ENCODE data around the gene SMCR8.
"Not testable (repeated sequence)": the region's sequence is repeated elsewhere in the genome, so short reads cannot be mapped to it uniquely, and the experiment has no call there.

The SMCR8 gene

DNA sequence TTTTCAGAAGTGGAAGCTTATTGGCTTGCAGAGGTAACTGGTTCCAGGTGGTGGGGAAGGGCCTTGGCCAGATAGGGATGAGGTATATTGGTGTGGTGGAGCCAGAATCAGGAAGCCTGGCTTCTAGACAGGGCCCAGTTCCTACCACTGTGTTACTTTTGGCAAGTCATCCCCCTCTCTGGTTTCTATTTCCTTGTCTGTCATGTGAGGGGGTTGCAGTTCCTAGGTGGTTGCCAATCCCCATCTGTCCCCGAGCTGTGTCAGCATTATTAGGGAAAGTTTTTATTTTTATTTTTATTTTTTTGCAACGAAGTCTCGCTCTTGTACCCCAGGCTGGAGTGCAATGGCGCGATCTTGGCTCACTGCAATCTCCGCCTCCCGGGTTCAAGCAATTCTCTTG lies 3.0 kb downstream of the SMCR8 start:
- no peak for DNase-seq

DNA sequence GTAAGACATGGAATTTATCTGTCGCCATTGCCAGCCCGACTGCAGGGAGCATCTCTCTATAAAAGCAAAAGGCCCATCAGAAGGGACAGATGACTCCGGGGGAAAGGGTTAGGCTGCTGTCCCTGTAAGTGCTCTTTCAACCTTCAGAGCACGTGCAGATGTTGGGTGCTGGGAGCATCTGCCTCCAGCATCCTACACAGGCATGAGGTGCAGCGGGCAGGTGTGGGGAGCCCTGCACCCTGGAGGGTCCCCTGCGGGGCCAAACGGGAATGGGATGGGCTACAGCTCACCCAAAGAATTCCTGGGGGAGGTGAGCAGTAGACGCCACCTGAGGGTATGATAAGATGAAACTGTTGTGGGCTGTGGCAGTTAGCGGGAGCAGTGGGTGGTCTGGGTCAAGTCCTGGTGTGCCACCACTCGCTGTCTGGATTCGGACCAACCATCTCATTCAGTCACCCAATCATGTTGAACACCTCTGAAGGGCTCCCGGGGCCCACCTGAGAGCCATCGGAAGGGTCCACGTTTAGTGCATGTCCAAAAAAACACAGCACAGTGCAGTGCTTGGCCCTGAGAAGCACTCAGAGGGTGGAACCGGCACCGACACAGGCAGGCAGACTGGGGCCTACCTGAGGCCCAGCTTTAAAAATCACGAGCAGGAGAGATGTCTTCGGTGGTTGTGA lies 3.8 kb downstream of the SMCR8 start:
- no peak for DNase-seq

DNA sequence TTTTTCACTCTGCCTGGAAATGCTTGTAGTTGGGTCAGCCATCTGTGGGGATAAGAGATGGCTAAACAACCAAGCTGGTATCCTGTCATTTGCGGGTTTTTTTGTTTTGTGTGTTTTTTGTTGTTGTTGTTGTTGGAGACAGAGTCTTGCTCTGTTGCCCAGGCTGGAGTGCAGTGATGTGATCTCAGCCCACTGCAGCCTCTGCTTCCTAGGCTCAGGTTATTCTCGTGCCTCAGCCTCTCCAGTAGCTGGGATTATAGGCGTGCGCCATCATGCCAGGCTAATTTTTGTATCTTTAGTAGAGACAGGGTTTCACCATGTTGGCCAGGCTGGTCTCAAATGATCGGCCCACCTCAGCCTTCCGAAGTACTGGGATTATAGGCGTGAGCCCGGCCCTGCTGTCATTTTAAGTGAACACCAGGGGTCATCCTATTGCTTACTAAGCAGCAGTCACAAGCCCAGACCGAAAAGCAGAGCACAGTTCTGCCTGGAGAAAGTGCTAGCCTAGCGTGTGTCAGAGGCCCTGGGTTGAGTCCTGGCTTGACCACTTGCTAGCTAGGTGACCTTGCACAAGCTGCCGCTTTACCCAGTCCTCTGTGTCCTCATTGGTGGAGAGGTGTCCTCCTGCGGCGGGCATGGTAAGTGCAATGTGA lies 4.6 kb downstream of the SMCR8 start:
- DNase-seq = no peak

DNA sequence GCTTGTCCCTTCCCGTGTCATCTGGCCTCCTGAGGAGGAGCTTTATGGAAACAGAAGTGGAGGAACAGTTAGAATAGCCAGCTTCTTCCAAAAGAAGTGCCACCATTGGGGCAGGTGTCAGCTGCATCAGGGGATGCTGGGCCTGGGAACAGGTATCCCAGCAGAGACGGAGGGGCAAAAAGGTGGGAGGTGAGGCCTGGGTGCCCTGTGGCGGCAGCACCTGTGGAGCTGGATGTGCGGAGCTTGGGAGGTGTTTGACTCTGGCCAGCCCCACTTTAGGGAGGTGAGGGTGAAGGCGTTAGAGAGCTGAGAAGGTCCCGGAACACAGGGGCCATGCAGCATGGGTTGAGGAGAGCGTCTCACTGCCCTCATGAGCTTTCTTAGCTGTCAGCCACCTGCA lies 5.2 kb downstream of the SMCR8 start:
- no peak for DNase-seq

DNA sequence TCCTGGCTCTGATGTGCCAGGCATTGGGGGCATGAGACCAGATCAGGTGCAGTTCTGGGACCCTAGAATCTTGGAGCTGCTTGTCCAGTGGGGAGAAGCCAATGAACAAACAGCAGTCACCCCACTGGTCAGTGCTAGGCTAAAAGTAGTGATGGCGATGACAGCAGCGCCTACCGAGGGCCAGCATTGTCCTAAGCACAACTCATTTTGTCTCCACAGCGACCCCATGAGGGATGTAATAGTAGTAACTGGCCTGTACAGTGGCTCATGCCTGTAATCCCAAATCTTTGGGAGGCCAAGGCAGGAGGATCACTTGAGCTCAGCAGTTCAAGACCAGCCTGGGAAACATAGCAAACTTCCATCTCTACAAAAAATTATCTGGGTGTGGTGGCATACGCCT lies 6.2 kb downstream of the SMCR8 start:
- no peak for DNase-seq

DNA sequence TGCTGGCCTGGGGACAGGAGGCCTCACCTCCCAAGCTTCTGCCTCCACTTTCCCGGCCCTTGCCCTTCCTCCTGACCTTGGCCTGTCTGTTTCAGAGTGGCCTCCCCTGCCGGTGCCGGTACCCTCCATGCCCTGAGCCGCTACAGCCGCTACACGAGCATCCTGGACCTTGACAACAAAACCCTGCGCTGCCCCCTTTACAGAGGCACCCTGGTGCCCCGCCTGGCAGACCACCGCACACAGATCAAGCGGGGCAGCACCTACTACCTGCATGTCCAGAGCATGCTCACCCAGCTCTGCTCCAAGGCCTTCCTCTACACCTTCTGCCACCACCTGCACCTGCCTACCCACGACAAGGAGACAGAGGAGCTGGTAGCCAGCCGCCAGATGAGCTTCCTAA lies 7.4 kb downstream of the SMCR8 start:
- no peak for DNase-seq

DNA sequence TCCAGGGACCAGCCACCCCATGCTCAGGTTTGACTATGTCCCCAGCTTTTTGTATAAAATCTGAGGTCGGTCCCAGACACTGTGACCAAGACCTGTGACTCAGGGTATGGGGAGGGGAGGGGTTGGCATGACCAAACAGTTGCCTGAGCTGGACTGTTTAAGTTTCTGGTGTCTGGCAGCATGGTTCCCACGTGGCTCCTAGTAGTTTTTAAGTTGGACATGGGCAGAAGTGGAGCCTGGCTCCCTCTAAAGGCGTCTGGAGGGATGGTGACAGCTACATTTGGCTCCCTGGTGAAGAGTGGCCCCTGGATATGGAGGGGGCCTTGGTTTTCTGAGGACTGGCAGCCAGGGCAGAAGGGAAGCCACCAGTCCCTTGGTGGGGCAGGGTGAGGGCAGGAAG lies 7.9 kb downstream of the SMCR8 start:
- no peak for DNase-seq

DNA sequence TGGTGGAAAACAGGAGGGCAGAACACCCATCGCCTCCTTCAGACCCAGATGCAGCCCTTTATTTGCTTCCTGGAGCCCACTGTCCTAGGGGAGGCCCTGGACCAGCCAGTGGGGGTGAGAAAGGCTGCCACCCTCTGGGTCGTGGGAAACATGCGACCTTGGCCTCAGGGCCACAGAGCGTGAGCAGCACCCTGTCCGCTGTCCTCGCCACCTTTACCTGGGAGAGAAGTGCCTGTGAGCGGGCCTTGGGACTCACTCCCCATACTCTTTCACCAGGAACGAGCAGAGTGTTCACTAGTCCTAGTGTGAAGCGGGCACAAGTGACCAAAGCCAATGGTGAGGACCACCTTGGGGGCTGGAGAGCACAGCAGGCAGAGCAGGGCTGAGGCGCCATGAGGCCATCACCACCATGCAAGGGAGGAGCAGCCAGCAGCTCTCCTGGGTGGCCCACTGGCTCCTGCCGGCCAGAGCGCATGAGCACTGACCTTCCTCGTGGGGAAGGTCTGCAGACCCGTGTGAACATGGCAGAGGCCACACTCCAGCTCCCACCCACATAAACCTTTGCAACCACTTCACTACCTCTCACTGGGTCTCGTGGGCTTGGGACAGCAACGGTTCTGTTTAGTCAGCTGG lies 8.5 kb downstream of the SMCR8 start:
- DNase-seq = no peak

DNA sequence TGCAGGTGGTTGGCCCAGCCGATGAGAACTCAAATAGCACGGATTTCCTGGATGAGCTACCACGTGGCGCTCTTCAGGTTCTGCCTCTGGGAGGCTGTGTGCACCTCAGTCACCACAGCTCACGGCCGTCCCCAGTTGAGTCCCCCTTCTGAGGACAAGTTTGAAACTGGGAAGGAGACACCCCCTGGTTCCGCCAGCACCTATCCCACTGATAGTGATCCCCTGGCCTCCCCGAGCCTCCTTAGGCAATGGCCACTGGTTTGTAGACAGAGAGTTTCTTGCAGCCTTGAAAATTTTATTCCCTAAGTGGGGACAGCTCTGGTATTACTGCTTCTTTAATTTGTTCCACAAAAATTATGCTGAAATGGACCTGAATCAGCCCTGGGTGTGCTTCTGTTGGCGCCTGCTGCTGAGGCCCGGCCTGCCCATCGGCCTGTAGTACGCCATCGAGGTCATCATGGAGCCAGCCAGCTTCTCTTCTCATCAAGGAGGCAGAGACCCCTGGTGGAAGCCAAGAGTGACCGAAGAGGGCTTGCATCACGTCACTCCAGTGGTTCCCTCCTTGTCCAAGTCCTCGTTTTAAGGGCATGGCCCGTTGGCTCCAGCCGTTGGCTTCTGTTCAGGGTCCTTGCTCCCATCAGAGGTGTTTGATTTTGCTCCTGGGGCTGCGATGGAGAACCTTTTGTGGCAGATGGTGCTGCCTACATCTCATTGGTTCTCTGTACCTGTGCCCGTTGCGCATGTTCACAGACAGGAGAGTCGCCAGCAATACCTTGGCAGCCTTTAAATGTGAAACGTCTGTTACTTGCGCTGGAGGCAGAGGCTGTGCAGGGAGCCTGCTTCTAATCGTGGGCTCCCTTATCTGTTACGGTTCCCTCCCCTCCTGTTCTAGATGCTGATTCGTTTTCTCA lies 9.3 kb downstream of the SMCR8 start:
- DNase-seq = no peak

DNA sequence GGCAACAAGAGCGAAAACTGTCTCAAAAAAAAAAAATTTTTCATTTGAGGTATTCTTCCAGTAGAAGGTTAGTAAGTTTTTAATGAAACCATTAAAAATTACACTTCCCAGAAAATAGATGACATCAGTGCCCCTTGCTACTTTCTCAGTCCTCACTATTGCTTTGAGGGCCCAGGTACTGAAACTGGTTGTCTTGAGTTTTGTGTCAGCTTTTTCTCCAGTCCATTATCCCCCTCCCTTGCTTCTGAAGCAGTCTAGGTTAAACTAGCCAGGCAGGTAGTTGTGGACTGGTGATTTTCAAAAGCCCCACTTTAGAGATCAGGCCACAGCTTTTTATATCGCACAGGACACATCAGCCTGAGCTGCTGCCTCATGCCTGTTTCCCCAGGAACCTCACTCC lies 10.9 kb downstream of the SMCR8 start:
- DNase-seq = no peak

DNA sequence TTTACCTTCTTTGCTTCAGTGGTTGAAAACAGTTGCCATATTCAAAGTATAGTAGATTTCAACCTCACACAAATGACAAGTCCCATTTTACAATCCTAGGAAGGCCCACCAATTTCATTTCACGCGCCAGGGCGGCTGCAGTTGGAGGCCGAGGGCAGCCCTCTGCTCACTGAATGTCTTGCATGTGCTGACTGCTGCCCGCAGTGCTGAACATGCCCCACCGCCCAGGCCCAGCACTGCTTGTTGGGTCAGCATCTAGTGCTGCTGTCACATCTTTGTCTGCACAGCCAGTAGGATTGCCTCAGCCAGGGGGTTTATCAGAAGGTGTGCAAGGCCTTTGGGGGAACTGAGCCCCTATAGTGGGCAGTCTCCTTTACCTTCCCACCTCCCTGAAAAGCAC lies 11.5 kb downstream of the SMCR8 start:
- DNase-seq = no peak

DNA sequence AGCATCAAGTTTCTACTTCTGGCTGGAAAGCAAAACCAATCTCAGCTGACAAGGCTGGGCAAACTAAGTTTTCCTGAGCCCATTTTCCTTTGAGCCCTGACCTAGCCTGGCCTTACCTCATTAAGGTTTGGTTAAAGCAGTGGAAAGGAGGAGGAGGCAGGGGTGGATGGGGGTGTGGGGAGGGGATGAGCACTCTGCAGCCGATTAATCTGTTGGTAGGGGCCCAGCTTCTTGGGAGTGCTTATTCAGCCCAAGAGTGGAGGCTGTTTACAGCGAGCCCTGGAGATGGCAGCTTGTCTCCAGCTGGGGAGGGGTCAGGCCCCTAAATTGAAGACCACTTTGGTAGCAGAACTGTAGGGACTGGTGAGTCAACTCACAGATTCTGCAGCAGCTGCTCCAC lies 12.0 kb downstream of the SMCR8 start:
- DNase-seq = no peak

DNA sequence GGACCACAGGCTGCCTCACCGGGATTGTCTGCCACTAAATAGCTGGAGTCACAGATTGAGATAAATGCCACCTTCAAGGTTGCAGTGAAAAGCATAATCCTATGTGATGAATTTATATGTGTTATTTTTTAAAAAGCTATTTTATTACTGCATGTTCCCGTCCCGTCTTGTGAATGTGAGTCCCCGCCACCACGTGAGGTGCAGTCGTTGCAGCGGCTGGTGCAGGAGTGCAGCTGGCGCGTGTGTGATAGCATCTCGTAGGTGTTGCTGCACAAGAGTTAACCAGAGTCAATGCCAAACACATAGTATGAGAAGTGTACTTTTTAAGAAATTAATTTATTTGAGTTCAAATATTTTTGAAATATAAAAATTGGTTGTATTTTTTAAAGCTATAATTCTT lies 12.5 kb downstream of the SMCR8 start:
- no peak for DNase-seq

DNA sequence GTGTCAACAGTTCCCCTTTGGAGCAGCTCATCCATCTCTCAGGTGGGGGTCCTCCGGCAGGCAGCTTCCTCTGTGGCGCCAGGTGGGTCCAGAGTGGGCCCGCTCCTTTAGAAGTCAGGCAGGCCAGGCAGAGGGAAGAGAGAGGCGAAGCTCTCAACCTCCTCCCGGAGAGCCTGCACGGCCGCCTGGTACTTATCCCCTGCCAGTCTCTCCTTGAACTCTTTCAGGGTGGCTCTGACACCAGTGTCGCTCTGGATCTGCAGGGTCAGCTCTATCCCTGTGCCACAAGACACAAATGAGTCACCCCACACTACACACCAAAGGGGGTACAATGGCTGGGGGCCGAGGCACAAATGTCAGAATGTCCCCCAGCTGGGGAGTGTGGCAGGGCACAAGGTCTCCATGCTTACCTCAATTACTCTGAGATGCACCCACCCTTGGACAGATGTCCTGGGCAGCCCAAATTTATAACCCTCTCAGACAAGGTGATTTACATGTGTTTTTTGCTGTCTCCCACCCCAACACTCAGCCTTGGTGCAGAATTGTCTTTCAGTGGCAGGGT lies 13.6 kb downstream of the SMCR8 start:
- DNase-seq = no peak

DNA sequence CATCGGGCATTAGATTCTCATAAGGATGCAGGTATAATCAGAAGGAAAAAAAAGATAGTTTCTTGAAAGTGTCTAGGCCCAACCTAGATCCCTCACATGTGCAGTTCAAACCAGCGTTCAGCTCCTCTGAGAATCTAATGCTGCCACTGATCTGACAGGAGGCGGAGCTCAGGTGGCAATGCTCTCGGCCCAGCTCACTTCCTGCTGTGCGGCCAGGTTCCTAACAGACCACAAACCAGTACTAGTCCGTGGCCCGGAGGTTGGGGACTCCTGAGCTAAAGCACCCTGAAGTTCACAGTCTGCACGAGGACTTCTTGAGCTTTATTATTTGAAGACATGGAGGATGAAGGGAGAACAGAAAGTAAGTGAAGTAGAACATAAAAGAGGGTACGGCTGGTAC lies 16.8 kb downstream of the SMCR8 start:
- no peak for DNase-seq

DNA sequence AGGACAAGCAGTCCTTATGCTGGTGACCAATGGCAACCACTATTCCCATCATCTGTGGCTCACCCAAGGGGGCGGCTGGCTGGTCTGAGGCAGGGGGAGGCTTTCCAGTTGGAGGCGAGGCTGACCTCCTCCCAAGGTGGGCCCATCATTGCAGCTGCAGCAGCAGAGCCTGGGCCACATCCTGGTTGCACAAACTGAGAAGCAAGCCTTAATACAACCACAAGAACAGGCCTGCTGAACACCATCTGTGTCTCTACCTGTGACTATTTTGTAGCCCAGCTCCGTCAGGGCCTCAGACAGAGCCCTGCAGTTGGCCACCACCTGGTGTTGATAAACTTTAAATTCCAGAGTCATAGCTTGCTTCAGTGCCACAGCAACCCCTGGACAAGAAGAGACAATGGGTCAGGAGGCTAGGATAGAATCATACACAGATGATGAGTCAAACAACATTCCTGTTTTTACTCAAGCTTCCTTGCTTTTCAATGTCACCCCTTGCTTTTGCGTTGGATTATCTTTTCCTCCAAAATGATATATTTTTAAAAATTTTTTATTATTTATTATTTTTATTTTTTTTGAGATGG lies 17.9 kb downstream of the SMCR8 start:
- DNase-seq = no peak

DNA sequence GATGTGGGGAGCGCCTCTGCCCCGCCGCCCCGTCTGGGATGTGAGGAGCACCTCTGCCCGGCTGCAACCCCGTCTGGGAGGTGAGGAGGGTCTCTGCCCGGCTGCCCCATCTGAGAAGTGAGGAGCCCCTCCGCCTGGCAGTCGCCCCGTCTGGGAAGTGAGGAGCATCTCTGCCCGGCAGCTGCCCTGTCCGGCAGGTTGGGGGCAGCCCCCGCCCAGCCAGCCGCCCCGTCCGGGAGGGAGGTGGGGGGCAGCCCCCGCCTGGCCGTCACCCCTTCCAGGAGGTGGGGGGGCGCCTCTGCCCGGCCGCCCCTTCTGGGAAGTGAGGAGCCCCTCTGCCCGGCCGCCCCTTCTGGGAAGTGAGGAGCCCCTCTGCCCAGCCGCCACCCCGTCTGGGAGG lies 23.1 kb downstream of the SMCR8 start:
- DNase-seq = not testable (repeated sequence)

DNA sequence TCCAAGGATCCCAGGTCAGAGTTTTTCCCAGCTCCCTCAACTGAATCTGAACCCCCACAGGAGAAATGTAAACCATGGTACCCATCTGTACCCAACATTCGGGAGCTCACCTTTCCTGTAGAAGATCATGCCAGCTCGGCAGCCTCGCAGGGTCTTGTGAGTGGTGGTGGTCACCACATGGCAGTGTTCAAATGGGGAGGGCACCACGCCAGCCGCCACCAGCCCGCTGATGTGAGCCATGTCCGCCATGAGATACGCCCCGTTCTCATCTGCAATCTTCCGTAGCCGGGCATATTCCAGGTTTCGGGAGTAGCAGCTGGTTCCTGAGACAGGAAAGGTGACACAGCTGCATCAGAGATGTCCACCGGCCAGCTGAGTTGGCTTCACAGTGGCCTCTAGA lies 24.8 kb downstream of the SMCR8 start:
- DNase-seq = no peak

DNA sequence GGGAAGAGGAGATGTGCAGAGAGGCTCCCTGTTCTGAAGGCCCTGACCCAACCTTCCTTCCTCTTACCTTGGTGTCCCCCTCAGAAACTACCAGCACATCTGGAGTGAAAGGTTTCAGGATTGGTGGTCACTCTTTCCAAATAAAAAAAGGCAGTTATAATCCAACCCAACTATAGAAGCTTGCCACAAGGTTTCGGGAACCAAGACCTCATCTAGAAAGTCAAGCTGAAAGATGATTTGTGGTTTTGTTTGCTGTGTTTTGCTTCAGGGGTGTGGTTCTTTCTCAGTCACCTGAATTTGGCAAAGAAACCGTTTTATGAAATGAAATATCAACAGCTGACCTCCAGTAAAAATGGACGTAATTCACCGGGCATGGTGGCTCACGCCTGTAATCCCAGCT lies 28.9 kb downstream of the SMCR8 start:
- DNase-seq = no peak

DNA sequence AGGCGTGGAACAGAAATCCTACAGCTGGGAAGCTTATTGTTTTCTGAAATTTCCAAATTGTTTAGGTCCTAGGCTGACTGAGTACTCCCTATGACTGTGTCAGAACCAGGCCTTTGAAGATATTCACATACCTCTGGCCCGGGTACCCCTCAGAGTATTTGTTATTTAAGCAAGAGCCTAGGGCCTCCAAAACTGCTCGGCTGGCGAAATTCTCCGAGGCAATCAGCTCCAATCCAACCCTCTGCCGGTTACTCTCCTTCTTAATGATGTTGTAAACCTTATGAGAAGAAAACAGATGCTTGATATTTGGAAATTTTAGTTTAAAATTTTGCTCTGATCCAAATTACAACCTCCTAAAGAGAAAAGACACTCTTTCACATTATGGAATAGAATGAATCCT lies 38.4 kb downstream of the SMCR8 start:
- DNase-seq = no peak

DNA sequence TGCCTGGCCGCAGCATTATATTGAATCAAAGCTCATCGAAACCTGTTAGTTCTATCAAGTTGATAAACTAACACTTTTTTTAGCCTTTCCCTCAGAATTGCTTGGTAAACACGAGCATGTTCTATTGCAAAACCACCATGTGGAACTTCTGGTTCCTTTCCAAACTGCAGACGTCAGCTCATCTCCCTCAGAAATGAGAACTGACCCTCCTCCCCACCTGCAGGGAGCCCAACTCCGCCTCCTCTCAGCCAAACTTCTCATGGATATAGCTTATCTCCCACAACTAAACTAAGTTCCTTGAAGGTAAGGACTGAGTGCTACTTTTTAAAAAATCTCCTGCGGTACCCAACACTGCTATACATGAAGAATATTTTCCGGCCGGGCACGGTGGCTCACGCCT lies 41.5 kb downstream of the SMCR8 start:
- DNase-seq = no peak

DNA sequence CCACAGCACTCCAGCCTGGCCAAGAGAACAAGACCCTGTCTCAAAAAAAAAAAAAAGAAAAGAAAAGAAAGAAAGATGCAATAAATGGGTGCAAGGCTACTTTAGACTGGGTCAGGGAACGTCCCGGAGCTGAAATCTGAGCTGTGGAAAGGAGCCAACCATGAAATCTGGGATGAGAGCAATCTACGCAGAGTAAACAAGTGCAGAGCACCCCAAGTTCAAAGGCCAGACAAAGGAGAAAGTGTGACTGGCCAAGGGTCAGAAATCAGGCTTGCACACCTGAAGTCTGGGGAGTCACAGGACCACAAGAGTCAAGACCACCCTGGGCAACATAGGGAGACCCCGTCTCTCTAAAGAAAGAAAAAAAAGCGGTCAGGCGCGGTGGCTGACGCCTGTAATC lies 45.4 kb downstream of the SMCR8 start:
- no peak for DNase-seq
